DND-41 (cell line): ENCODE measurements around the gene TNRC6A.

Source experiments
- ATAC-seq: fragments of 200-7000 bp; cut with Tn5 transposase; 3 replicates; pipeline ENCODE4 v1.9.1; 2021; ENCODE audit warnings: low read depth; ENCODE audit not compliant: insufficient read depth
- DNase-seq: peaks from one replicate; pipeline ENCODE4 v3.0.0-alpha.2; 2020
- H2AFZ ChIP-seq: 2 replicates; pipeline ENCODE4 v1.6.0; 2012; ENCODE audit warnings: low read depth, low read length
- H3K27ac ChIP-seq: 2 replicates; pipeline ENCODE4 v1.5.1; 2012; ENCODE audit warnings: low read length, inconsistent platforms
- H3K27me3 ChIP-seq: fragments of 200-600 bp; sonication (generic); 2 replicates; pipeline ENCODE4 v1.6.0; 2012; ENCODE audit warnings: low read length, mild to moderate bottlenecking, inconsistent platforms; ENCODE audit not compliant: insufficient read depth, poor library complexity
- H3K36me3 ChIP-seq: 2 replicates; pipeline ENCODE4 v1.5.1; 2012; ENCODE audit warnings: low read length, inconsistent platforms; ENCODE audit not compliant: insufficient read depth
- H3K4me1 ChIP-seq: 2 replicates; pipeline ENCODE4 v1.5.1; 2012; ENCODE audit warnings: mild to moderate bottlenecking, low read length; ENCODE audit not compliant: insufficient read depth
- H3K4me2 ChIP-seq: 2 replicates; pipeline ENCODE4 v1.6.0; 2012; ENCODE audit warnings: mild to moderate bottlenecking, moderate library complexity, low read length, inconsistent platforms; ENCODE audit not compliant: insufficient read depth
- H3K4me3 ChIP-seq, 2 experiments: fragments of 200-600 bp in 1 of 2; shearing (Covaris generic) in 1 of 2; 2 replicates each; pipeline ENCODE4 v1.5.1; 2012 to 2016; ENCODE audit warnings: inconsistent platforms in 2 of 2, low read length in 2 of 2, mild to moderate bottlenecking in 2 of 2, low read depth in 1 of 2, moderate library complexity in 1 of 2
- H3K79me2 ChIP-seq: 2 replicates; pipeline ENCODE4 v1.6.0; 2012; ENCODE audit warnings: low read length, inconsistent platforms; ENCODE audit not compliant: insufficient read depth
- H3K9ac ChIP-seq: 2 replicates; pipeline ENCODE4 v1.6.0; 2012; ENCODE audit warnings: low read depth, mild to moderate bottlenecking, inconsistent platforms, low read length, moderate library complexity
- H3K9me3 ChIP-seq: 2 replicates; pipeline ENCODE4 v1.5.1; 2012; ENCODE audit warnings: low read length, moderate library complexity, mild to moderate bottlenecking, inconsistent platforms; ENCODE audit not compliant: insufficient read depth, severe bottlenecking
- H4K20me1 ChIP-seq: 2 replicates; pipeline ENCODE4 v1.6.0; 2012; ENCODE audit warnings: low read length; ENCODE audit not compliant: insufficient read depth
- CTCF ChIP-seq: IDR thresholded peaks from 2 replicates; pipeline ENCODE4 v1.5.1; 2012; ENCODE audit warnings: borderline replicate concordance, low read length, moderate library complexity, mild to moderate bottlenecking; ENCODE audit not compliant: poor library complexity, severe bottlenecking; ENCODE audit errors: extremely low read depth
- EZH2 ChIP-seq: IDR thresholded peaks from 3 replicates; pipeline ENCODE4 v1.6.1; 2012; ENCODE audit warnings: borderline replicate concordance, low read depth, mild to moderate bottlenecking, moderate library complexity, low read length, inconsistent platforms; ENCODE audit not compliant: severe bottlenecking

TNRC6A gene

GRCh38 chr16:24753000-24753399 is 23.5 kb downstream of the TNRC6A start:
- no peak overlapping the region for H3K27ac ChIP-seq
- H3K9ac ChIP-seq, result no peak overlapping the region
- H4K20me1 ChIP-seq, result peaks cover 73% of the 10 kb centered on the region
- H3K36me3 ChIP-seq, result peaks cover 4% of the 10 kb centered on the region; the same call in 1 of the 2 replicates
- H3K4me2 ChIP-seq, result no peak overlapping the region
- H3K4me1 ChIP-seq, result no peaks in the 10 kb centered on the region
- no peak overlapping the region for H2AFZ ChIP-seq
- H3K4me3 ChIP-seq, result no peak overlapping the region
- H3K79me2 ChIP-seq, result peaks cover 93% of the 10 kb centered on the region
- no peak for DNase-seq
- TF ChIP-seq EZH2 (no peak), CTCF (no peak)
- no peaks in the 10 kb centered on the region for H3K27me3 ChIP-seq
- ATAC-seq, result no peak
- H3K9me3 ChIP-seq, result no peaks in the 10 kb centered on the region

DNA sequence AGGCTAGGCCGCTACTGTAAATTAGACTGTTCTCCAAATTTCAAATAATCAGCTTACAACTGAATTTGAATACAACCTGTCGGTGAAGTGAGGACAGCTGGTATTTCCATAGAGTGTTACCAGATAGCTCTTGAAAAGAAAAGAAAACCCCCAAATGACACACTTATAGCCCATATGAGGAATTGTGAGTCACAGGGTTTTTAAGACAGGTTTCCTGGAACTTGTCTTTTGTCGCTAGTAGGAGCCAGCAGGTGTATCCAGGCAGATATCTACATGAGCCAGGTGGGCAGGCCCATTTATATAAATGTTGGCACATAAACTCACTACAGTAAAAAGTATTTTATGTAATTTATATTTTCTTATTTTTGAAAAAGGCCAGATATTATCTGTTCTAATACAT is 24.0 kb downstream of the TNRC6A start:
- TF ChIP-seq CTCF (no peak), EZH2 (no peak)
- Histone ChIP-seq H3K4me2 (no peak overlapping the region), H2AFZ (no peak overlapping the region), H3K4me1 (no peaks in the 10 kb centered on the region), H3K9ac (no peak overlapping the region), H3K9me3 (no peaks in the 10 kb centered on the region), H3K4me3 (no peak overlapping the region), H3K79me2 (peaks cover 93% of the 10 kb centered on the region), H3K27me3 (no peaks in the 10 kb centered on the region), H3K36me3 (peaks cover 8% of the 10 kb centered on the region), H3K27ac (no peak overlapping the region), H4K20me1 (peaks cover 71% of the 10 kb centered on the region)
- ATAC-seq, result no peak
- DNase-seq, result no peak

DNA sequence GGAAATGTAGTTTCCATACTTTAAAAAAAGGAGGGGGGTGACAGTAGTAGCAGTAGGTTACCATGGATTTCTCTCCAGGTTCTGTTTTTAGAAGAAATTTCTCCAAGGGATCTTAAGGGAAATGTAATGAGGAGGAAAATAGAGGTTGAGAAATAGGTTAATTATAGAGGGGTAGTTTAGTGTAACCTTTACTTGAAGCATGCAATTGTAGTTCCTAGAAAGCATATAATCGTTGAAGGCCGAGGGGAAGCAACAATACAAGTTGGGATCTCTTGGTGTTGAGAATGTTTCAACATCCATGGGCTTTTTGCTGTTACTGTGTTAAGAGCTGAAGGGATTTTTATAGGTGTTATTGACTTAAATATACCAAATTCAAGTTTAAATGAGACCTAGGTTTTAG is 25.1 kb downstream of the TNRC6A start:
- Histone ChIP-seq H4K20me1 (peaks cover 71% of the 10 kb centered on the region), H3K4me2 (no peak overlapping the region), H3K9me3 (no peaks in the 10 kb centered on the region), H3K4me3 (no peak overlapping the region), H3K27ac (no peak overlapping the region), H3K9ac (no peak overlapping the region), H2AFZ (no peak overlapping the region), H3K79me2 (peaks cover 93% of the 10 kb centered on the region), H3K4me1 (no peaks in the 10 kb centered on the region), H3K36me3 (peaks cover 19% of the 10 kb centered on the region), H3K27me3 (no peaks in the 10 kb centered on the region)
- no peak for DNase-seq
- ATAC-seq, result no peak
- TF ChIP-seq EZH2, result no peak

DNA sequence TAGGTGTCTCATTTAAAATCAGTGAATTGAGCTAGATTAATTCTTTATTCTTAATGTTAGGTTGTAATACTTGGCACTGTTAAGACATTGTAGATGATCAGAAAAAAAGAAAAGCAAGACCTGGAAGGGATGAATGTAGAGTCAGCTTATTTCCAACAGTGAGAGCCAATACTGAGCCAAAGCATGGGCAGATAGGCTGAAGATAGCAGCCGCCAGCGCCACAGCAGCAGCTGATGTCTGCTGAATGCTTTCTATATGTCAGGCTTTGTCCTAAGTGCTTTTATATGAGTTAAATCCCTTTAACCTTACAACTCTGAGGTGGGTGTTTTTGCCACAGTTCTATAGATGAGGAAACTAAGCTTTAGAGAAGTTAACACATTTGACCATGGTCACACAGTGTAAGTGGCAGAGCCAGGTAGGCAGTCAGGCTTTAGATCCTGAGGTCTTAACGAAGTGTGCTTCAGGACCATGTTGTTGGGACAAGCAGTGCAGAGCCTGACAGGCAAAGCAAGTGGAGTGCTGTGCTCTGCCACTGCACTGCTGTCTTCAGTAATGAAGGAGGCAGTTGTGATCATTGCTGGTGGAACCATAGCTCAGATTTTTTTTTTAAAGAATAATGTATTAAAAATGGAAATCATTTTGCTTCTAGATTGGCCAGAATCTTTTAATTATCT is 25.9 kb downstream of the TNRC6A start:
- no peak overlapping the region for H3K4me3 ChIP-seq
- peaks cover 69% of the 10 kb centered on the region for H4K20me1 ChIP-seq

More for the DNA sequence above, 25.9 kb downstream of the TNRC6A start:
- no peak overlapping the region for H3K4me2 ChIP-seq
- DNase-seq (no peak), ATAC-seq (no peak)
- H3K36me3 ChIP-seq, result peaks cover 22% of the 10 kb centered on the region
- no peak overlapping the region for H2AFZ ChIP-seq
- no peaks in the 10 kb centered on the region for H3K9me3 ChIP-seq
- no peak overlapping the region for H3K27ac ChIP-seq
- H3K9ac ChIP-seq, result no peak overlapping the region
- H3K4me1 ChIP-seq, result no peaks in the 10 kb centered on the region
- no peaks in the 10 kb centered on the region for H3K27me3 ChIP-seq
- peaks cover 94% of the 10 kb centered on the region for H3K79me2 ChIP-seq
- TF ChIP-seq CTCF (no peak), EZH2 (no peak)
